Neural crest cell (in vitro differentiated cells): Measurements from ENCODE around the gene UVRAG. TPM values are rescaled to one million over a fixed set of nuclear protein-coding genes. Genes with fewer than 3 reads are reported as not detected.
"Not testable (repeated sequence)": the region's sequence is repeated elsewhere in the genome, so short reads cannot be mapped to it uniquely, and the experiment has no call there.

Source experiments
- DNase-seq: peaks from one replicate; pipeline ENCODE4 v3.0.0; 2021; ENCODE audit warnings: low read depth, mixed read lengths, low spot score
- H3K27ac Mint-ChIP-seq: one replicate; pipeline ENCODE4 v1.8.0; 2021; ENCODE audit warnings: mild to moderate bottlenecking, mixed read lengths; ENCODE audit not compliant: unreplicated experiment
- H3K27me3 Mint-ChIP-seq: 2 replicates; pipeline ENCODE4 v1.8.0; 2021; ENCODE audit warnings: low read depth, mild to moderate bottlenecking, mixed read lengths
- H3K36me3 Mint-ChIP-seq: 2 replicates; pipeline ENCODE4 v1.8.0; 2021; ENCODE audit warnings: low read depth, mild to moderate bottlenecking, mixed read lengths
- H3K4me1 Mint-ChIP-seq: 2 replicates; pipeline ENCODE4 v1.8.0; 2021; ENCODE audit warnings: mixed read lengths
- H3K4me3 Mint-ChIP-seq: one replicate; pipeline ENCODE4 v1.8.0; 2021; ENCODE audit warnings: mild to moderate bottlenecking, mixed read lengths
- H3K9me3 Mint-ChIP-seq: 2 replicates; pipeline ENCODE4 v1.8.0; 2021; ENCODE audit warnings: mixed read lengths
- CTCF ChIP-seq: fragments of 200-600 bp; sonication (generic); conservative IDR thresholded peaks from 2 replicates; pipeline ENCODE4 v1.5.0; 2021; ENCODE audit warnings: antibody characterized with exemption, mild to moderate bottlenecking
- total RNA-seq: library from RNA; stranded (reverse); gene quantifications from 2 replicates; pipeline ENCODE4 v1.2.1, GENCODE V29; 2021

UVRAG gene
- total RNA-seq, 1 donor from 2014 or later: 29.0 TPM

GRCh38 chr11:75969626-75970308 lies 154.8 kb downstream of the UVRAG start:
- DNase-seq: no peak
- no peak overlapping the region for H3K4me3 Mint-ChIP-seq
- no peak for TF ChIP-seq CTCF
- H3K27me3 Mint-ChIP-seq: no peaks in the 10 kb centered on the region
- no peaks in the 10 kb centered on the region for H3K4me1 Mint-ChIP-seq
- H3K9me3 Mint-ChIP-seq: peaks cover 16% of the 10 kb centered on the region
- H3K36me3 Mint-ChIP-seq: peaks cover 19% of the 10 kb centered on the region
- H3K27ac Mint-ChIP-seq: no peak overlapping the region

- H3K4me3 Mint-ChIP-seq, H3K27me3 Mint-ChIP-seq, H3K27ac Mint-ChIP-seq, H3K4me1 Mint-ChIP-seq, DNase-seq: not testable (repeated sequence)
- H3K36me3 Mint-ChIP-seq: peaks cover 29% of the 10 kb centered on the region
- H3K9me3 Mint-ChIP-seq: peaks cover 19% of the 10 kb centered on the region
Observed at GRCh38 chr11:75973710-75974109, 158.7 kb downstream of the UVRAG start.

GRCh38 chr11:75979075-75979474 lies 164.1 kb downstream of the UVRAG start:
- peak; percentile 11 for TF ChIP-seq CTCF
- not testable (repeated sequence) for DNase-seq, H3K27me3 Mint-ChIP-seq, H3K9me3 Mint-ChIP-seq
- Mint-ChIP-seq H3K4me1 (peaks cover 31% of the 10 kb centered on the region), H3K4me3 (peak overlapping the region; percentile 96), H3K36me3 (peaks cover 31% of the 10 kb centered on the region), H3K27ac (peak overlapping the region; percentile 44)

GRCh38 chr11:75979479-75980027 lies 164.5 kb downstream of the UVRAG start:
- peak overlapping the region; percentile 96 for H3K4me3 Mint-ChIP-seq
- peak; percentile 41 for DNase-seq
- H3K27ac Mint-ChIP-seq: peak overlapping the region; percentile 38
- H3K4me1 Mint-ChIP-seq: peaks cover 31% of the 10 kb centered on the region
- H3K36me3 Mint-ChIP-seq: peaks cover 36% of the 10 kb centered on the region
- not testable (repeated sequence) for H3K27me3 Mint-ChIP-seq, H3K9me3 Mint-ChIP-seq

- Mint-ChIP-seq H3K27me3 (no peaks in the 10 kb centered on the region), H3K4me3 (peak overlapping the region; percentile 96), H3K36me3 (peaks cover 38% of the 10 kb centered on the region), H3K9me3 (peaks cover 3% of the 10 kb centered on the region), H3K4me1 (peaks cover 31% of the 10 kb centered on the region), H3K27ac (peak overlapping the region; percentile 38)
- no peak for DNase-seq
- TF ChIP-seq CTCF: no peak
Observed at GRCh38 chr11:75980031-75980430, 165.0 kb downstream of the UVRAG start.

- TF ChIP-seq CTCF: no peak
- no peak for DNase-seq
- Mint-ChIP-seq H3K27me3 (no peaks in the 10 kb centered on the region), H3K4me1 (peaks cover 31% of the 10 kb centered on the region), H3K27ac (peak overlapping the region; percentile 29), H3K4me3 (peak overlapping the region; percentile 96), H3K36me3 (peaks cover 34% of the 10 kb centered on the region), H3K9me3 (no peaks in the 10 kb centered on the region)
Observed at GRCh38 chr11:75981546-75981945, 166.5 kb downstream of the UVRAG start.
